Mesothelial cell of epicardium (in vitro differentiated cells): ENCODE measurements around the gene TSBP1. TPM values are rescaled to one million over a fixed set of nuclear protein-coding genes. Genes with fewer than 3 reads are reported as not detected.

Source experiments
- DNase-seq, 2 experiments: peaks; one replicate each; pipeline ENCODE4 v3.0.0; 2021; ENCODE audit warnings: low spot score in 2 of 2; ENCODE audit not compliant: unreplicated experiment in 2 of 2
- H3K27ac Mint-ChIP-seq: 2 replicates; pipeline ENCODE4 v1.8.0; 2021; ENCODE audit warnings: mixed read lengths
- H3K27me3 Mint-ChIP-seq: 2 replicates; pipeline ENCODE4 v1.8.0; 2021; ENCODE audit warnings: low read depth, mixed read lengths
- H3K36me3 Mint-ChIP-seq: 2 replicates; pipeline ENCODE4 v1.8.0; 2021; ENCODE audit warnings: mixed read lengths
- H3K4me1 Mint-ChIP-seq: 2 replicates; pipeline ENCODE4 v1.8.0; 2021; ENCODE audit warnings: mixed read lengths
- H3K4me3 Mint-ChIP-seq: 2 replicates; pipeline ENCODE4 v1.8.0; 2021; ENCODE audit warnings: mild to moderate bottlenecking, moderate library complexity, mixed read lengths
- H3K9me3 Mint-ChIP-seq: 2 replicates; pipeline ENCODE4 v1.8.0; 2021; ENCODE audit warnings: mixed read lengths
- total RNA-seq: library from RNA; stranded (reverse); gene quantifications from 3 replicates; pipeline ENCODE4 v1.2.1, GENCODE V29; 2021
- TF ChIP-seq, protein P1 (sequence below): fragments of 200-600 bp; sonication (generic); IDR thresholded peaks from one replicate; pipeline ENCODE4 v1.5.0; 2021; ENCODE audit warnings: antibody characterized with exemption; ENCODE audit not compliant: unreplicated experiment

TSBP1 gene
- total RNA-seq, 1 donor from 2014 or later, result not detected

DNA sequence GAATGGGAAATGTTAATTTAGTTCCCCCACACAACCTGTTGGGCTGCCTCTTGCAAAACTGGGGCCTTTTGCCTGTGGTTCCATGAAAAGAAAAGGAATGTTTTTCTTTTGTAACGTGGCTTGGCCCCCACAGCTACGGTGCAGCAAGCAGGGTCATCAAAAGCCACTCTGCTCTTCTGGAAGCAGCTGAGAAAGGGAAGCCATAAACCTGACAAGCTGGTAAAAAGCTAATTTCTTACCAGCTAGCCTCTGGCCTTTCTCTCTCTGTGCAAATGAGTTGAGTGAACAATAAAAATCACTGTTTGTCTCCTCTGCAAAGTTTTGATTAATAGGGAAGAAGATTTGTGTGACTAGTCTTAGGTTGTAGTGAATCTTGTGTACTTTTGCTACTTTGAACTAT, 124.3 kb downstream of the TSBP1 start:
- TF ChIP-seq, protein P1, sequence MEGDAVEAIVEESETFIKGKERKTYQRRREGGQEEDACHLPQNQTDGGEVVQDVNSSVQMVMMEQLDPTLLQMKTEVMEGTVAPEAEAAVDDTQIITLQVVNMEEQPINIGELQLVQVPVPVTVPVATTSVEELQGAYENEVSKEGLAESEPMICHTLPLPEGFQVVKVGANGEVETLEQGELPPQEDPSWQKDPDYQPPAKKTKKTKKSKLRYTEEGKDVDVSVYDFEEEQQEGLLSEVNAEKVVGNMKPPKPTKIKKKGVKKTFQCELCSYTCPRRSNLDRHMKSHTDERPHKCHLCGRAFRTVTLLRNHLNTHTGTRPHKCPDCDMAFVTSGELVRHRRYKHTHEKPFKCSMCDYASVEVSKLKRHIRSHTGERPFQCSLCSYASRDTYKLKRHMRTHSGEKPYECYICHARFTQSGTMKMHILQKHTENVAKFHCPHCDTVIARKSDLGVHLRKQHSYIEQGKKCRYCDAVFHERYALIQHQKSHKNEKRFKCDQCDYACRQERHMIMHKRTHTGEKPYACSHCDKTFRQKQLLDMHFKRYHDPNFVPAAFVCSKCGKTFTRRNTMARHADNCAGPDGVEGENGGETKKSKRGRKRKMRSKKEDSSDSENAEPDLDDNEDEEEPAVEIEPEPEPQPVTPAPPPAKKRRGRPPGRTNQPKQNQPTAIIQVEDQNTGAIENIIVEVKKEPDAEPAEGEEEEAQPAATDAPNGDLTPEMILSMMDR, result no peak
- DNase-seq, result no peak
- H3K9me3 Mint-ChIP-seq, result peaks cover 16% of the 10 kb centered on the region
- H3K27me3 Mint-ChIP-seq, result peaks cover 5% of the 10 kb centered on the region
- H3K27ac Mint-ChIP-seq, result no peak overlapping the region
- no peaks in the 10 kb centered on the region for H3K36me3 Mint-ChIP-seq
- H3K4me3 Mint-ChIP-seq, result no peak overlapping the region
- peaks cover 7% of the 10 kb centered on the region for H3K4me1 Mint-ChIP-seq

DNA sequence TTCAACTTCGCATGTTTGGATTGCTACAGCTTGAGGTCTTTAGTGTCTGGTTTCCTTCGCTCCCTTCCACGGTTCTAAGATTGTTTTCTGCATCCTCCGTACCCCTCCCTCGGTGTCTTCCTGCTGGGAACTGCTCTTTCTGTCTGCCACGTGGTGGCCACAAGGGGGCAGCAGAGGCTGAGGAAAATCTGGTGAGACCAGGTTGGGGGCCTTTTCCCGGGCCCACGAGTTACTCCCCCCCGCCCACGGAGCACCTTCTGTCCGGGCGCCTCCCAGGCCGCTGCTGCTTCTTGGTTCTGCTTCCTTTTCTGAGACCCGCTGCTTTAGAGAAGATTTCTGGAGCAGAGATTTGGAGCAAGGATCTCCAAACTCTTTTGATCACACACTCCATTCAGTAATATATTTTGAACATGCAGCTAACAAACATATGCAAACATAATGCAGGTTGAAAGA, 126.7 kb downstream of the TSBP1 start:
- peak; percentile 68 to 89 for DNase-seq
- peaks cover 7% of the 10 kb centered on the region for H3K4me1 Mint-ChIP-seq
- H3K27ac Mint-ChIP-seq, result peak overlapping the region; percentile 21
- no peaks in the 10 kb centered on the region for H3K36me3 Mint-ChIP-seq
- peak overlapping the region; percentile 33 for H3K4me3 Mint-ChIP-seq
- TF ChIP-seq, protein P1, result peak; percentile 97
- H3K9me3 Mint-ChIP-seq, result peaks cover 15% of the 10 kb centered on the region
- peaks cover 12% of the 10 kb centered on the region for H3K27me3 Mint-ChIP-seq

DNA sequence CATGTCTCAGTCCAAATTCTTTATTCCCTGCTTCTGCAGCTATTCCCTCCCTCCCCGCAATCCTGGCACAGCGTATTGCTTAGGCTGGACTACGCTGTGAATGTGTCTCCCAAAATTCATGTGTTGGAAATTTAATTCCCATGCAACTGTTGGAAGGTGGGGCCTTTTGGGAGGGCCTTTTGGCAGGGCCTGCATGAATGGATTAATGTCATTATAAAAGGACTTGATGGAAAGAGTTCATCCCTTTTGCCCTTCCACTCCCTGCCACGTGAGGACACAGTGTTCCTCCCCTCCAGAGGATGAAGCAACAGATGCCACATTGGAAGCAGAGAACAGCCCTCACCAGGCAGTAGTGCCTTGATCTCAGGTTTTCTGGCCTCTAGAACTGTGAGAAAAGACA, 127.4 kb downstream of the TSBP1 start:
- TF ChIP-seq, protein P1, result no peak
- no peak for DNase-seq
- H3K27ac Mint-ChIP-seq, result no peak overlapping the region

More for the DNA sequence above, 127.4 kb downstream of the TSBP1 start:
- no peak overlapping the region for H3K4me3 Mint-ChIP-seq
- no peaks in the 10 kb centered on the region for H3K36me3 Mint-ChIP-seq
- H3K9me3 Mint-ChIP-seq, result peaks cover 12% of the 10 kb centered on the region
- peaks cover 12% of the 10 kb centered on the region for H3K27me3 Mint-ChIP-seq
- H3K4me1 Mint-ChIP-seq, result peaks cover 7% of the 10 kb centered on the region

Other genes starting within 250 kb of the TSBP1 start
- gene ATF6B, start 243.7 kb downstream of the TSBP1 start, total RNA-seq, result 95.8 to 99.8 TPM (median 96.3 TPM) in 3 replicates
- 5.4 to 6.0 TPM (median 6.0 TPM) in 3 replicates for gene FKBPL, start 241.6 kb downstream of the TSBP1 start, total RNA-seq
- gene PRRT1, start 220.0 kb downstream of the TSBP1 start, total RNA-seq, result 3.0 to 4.5 TPM (median 3.4 TPM) in 3 replicates
- gene PPT2, start 217.8 kb downstream of the TSBP1 start, total RNA-seq, result 49.3 to 58.6 TPM (median 51.5 TPM) in 3 replicates
- 45.7 to 48.3 TPM (median 45.7 TPM) in 3 replicates for gene EGFL8, start 207.3 kb downstream of the TSBP1 start, total RNA-seq
- gene AGPAT1, start 195.8 kb downstream of the TSBP1 start, total RNA-seq, result 63.2 to 69.0 TPM (median 64.6 TPM) in 3 replicates
- 60.7 to 62.8 TPM (median 62.1 TPM) in 3 replicates for gene RNF5, start 193.5 kb downstream of the TSBP1 start, total RNA-seq
- gene AGER, start 187.7 kb downstream of the TSBP1 start, total RNA-seq, result 23.7 to 28.1 TPM (median 27.5 TPM) in 3 replicates
- 236 to 250 TPM (median 246 TPM) in 3 replicates for gene PBX2, start 181.7 kb downstream of the TSBP1 start, total RNA-seq
- gene GPSM3, start 179.3 kb downstream of the TSBP1 start, total RNA-seq, result 7.6 to 10.1 TPM (median 8.6 TPM) in 3 replicates
- 2.3 to 2.6 TPM (median 2.5 TPM) in 3 replicates for gene NOTCH4, start 147.8 kb downstream of the TSBP1 start, total RNA-seq
- gene BTNL2, start 35.3 kb upstream of the TSBP1 start, total RNA-seq, result not detected in 3 replicates
- not detected in 3 replicates for gene HLA-DRA, start 68.0 kb upstream of the TSBP1 start, total RNA-seq
- gene HLA-DRB5, start 158.4 kb upstream of the TSBP1 start, total RNA-seq, result 0.77 to 1.2 TPM (median 0.87 TPM) in 3 replicates
- 4.5 to 5.4 TPM (median 5.3 TPM) in 3 replicates for gene HLA-DRB1, start 217.9 kb upstream of the TSBP1 start, total RNA-seq